HG03159 (cell line): Measurements from ENCODE around the gene ZBED4.

Source experiments
- ATAC-seq: cut with Tn5 transposase; IDR thresholded peaks from one replicate; pipeline ENCODE4 v1.9.1; 2021; ENCODE audit warnings: mild to moderate bottlenecking, moderate library complexity; ENCODE audit not compliant: unreplicated experiment

ZBED4 gene

DNA sequence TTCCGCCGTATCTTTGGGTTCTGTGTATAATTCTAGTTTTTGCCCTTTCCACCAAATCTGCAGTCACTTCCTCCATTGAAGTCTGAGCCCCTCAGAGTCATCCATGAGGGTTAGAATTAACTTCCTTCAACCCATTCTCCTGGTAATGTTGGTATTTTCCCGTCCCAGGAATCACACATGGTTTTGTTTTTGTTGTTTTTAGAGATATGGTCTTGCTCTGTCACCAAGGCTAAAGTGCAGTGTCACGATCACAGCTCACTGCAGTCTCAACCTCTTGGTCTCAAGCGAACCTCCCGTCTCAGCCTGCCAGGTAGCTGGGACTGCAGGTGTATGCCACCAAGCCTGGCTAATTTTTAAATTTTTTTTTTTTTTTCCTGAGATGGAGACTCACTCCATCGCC lies 18.7 kb downstream of the ZBED4 start:
- no peak for ATAC-seq

DNA sequence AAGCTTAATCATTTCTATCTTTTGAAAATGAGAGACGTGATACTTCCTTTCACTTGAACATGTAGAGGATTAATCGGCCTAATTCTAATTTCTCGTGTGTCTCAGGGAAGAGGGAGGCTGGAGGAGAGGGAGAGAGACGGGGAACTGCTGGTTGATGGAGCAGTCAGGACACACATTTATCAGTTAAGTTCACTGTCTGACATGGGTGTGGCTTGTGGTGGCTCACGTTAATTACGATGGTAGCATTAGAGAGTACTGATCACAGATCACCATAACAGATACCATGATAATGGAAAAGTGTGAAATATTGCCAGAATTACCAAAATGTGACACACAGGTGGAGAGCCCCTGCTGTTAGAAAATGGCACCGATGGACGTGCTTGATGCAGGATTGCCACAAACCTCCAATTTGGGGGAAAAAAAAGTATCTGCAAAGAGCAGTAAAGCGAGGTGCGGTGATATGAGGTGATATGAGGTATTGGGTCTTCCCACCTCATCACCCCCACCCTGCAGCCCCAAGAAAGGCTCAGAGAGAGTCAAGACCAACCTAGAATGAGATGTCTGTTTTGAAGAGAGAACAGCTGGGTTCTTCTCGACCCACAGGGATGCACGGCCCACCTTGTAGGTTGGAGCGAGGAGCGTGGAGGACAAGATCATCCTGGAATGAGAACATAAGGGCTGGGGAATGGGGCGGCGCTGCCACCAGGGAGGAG lies 19.7 kb downstream of the ZBED4 start:
- no peak for ATAC-seq

DNA sequence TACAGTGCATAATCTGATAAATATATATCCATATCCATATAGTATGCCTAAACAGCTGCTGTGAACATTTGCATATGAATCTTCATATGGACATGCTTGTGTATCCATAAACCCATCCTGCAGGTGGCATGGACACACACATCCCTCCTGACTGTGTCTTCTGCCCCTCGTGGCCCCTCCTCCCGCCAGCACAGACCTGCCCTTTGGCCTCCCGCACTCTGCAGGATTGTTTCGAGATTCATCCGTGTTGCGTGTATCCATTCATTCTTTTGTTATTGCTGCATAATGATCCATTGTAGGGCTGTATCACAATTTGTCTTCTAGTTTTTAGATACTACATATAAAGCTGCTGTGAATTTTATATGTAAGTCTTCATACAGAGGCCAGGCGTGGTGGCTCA lies 24.0 kb downstream of the ZBED4 start:
- no peak for ATAC-seq

DNA sequence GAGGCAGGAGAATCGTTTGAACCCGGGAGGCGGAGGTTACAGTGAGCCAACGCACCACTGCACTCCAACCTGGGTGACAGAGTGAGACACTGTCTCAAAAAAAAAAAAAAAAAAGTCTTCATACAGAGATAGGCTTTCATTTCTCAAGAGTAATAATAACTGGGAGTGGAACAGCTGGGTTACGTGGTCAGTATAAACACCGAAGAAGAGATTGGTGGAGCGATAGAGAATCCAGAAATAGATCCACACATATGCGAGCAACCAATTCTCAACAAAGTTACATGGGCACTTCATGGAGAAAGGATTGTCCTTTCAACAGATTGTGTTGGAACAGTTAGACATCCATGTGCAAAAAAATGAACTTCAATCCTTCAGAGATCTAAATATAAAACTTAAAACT lies 24.6 kb downstream of the ZBED4 start:
- ATAC-seq = no peak

DNA sequence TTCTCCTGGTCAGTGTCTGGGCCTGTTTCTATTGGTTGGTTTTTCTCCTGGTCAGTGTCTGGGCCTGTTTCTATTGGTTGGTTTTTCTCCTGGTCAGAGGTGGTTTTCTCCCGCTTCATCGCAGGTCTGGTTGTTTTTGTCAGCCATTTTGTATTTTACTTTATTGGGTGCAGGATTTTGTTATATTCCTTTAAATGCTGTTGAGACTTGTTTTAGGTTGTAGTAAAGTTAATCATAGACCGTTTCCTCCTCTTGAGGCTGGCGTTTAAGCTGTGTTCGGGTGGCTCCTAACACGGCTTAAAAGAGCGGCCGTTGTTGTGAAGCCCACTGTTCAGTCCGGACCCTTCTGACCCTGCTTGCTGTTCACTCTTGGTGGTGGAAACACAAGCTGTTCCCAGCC lies 26.2 kb downstream of the ZBED4 start:
- no peak for ATAC-seq

DNA sequence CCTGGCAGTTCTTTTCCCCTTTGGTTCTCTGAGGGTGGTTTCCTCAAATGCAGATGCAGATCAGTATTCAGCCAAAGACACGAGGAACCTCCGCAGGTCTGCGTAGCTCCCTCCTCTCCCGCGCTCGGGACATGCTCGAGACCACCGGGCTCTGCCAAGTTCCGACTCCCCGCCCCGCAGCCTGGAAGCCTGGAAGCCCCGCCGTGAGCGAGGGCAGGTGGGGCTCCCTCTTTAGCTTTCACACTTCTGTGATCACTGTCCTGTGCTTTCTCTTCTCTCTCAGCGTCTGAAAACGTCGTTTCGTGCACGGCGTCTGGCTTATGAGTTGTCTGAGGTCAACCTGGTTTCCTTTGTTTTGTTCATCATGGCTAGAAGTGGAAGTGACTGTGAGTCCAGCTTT lies 26.6 kb downstream of the ZBED4 start:
- ATAC-seq = no peak

DNA sequence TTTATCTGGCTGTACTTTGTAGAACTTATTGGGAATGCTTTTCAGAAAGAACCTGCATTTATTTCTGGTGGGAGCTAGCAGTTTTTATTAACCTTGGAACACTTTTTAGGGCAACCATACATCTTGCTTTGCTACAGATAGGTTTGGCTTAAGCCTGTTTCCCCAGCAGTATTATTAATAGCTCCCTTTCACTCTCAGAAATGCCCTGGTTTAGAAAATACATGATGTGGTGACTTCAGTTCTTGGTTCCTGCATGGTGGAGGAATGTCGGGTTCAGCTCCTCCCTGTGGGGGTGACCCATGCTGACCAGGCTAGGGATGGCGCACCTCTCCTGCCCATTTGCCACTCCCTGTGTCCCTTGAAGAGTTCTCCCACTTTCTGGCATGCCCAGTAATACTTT lies 28.2 kb downstream of the ZBED4 start:
- ATAC-seq = no peak

DNA sequence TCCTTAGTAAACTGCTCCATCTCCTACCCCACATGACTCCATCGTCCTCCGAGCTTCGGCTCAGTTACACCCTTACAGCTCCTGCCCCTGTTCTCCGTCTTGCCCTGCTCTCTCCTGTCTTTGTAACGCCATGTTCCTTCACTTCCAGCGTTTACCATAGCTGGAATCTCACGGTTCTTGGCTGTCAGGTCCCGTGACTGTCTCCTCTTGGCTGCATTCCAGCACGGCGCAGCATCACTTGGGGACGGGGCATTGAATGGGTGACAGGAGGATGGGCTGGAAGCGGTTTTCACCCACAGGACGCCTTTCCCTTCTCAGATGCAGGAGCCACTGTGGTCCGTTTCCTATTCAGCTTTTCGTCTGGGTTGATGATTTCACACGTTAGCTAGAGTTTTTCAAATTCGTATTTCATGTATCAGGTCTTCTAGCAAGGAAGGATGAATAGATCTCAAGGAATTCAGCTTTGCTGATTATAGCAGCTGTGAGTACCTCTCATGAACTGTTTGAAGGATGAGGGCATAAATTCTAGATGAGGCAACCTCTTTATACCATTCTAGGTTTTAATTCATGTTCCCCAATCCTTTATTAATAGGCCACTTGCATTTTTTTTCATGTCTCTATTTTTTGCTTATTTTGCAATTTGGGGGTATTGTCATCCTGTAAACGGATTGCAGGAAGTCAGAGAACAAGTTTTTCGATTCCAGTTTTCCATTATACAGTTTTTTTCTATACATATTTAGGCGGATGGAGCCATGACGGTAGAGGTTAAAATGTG lies 29.1 kb downstream of the ZBED4 start:
- no peak for ATAC-seq

DNA sequence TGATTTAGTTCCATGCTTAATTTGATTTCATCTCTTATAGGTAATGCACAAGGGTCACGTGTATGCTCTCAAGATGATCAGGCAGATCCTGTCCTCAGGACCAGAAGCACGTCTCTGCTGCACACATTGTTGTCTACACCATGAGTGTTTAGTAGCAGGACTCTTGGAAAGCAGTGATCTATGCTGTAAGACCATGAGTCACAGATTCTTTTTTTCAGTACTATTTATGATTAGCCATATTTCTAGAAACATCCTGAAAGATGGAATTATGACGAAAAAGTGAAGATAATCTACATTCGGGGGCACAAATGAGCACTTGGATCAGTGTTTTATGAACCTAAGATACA lies 29.6 kb downstream of the ZBED4 start:
- no peak for ATAC-seq

DNA sequence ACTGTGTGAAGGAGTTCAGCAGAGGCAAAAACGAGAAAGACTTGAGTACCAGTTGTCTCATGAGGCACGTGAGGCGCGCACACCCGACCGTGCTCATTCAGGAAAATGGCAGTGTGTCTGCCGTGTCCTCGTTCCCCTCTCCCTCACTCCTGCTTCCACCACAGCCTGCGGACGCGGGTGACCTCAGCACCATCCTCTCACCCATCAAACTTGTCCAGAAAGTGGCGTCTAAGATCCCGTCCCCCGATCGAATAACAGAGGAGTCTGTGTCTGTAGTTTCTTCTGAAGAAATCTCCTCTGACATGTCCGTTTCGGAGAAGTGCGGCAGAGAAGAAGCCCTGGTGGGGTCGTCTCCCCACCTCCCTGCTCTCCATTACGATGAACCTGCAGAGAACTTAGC lies 30.4 kb downstream of the ZBED4 start:
- no peak for ATAC-seq

DNA sequence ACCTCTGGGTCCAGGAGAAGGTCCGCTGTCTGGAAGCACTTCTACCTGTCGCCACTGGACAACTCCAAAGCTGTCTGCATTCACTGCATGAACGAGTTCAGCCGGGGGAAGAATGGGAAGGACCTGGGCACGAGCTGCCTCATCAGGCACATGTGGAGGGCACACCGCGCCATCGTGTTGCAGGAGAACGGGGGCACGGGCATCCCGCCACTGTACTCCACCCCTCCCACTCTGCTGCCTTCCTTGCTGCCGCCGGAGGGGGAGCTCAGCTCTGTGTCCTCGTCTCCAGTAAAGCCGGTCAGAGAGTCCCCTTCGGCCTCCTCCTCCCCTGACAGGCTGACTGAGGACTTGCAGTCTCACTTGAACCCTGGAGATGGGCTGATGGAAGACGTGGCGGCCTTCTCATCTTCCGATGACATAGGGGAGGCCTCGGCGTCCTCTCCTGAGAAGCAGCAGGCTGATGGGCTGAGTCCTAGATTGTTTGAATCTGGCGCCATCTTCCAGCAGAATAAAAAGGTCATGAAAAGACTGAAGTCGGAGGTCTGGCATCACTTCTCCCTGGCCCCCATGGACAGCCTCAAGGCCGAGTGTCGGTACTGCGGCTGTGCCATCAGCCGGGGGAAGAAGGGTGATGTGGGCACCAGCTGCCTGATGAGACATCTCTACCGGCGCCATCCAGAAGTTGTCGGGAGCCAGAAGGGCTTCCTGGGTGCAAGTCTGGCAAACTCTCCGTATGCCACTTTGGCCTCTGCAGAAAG lies 31.0 kb downstream of the ZBED4 start:
- no peak for ATAC-seq

DNA sequence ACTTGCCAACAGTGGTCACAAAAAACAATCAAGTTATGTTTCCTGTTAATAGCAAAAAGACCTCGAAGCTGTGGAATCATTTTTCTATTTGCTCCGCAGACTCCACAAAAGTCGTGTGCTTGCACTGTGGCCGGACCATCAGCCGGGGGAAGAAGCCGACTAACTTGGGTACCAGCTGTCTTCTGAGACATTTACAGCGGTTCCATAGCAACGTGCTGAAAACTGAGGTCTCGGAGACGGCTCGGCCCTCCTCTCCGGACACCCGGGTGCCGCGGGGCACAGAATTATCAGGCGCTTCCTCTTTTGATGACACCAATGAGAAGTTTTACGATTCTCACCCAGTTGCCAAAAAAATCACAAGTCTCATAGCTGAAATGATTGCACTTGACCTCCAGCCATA lies 31.6 kb downstream of the ZBED4 start:
- no peak for ATAC-seq

DNA sequence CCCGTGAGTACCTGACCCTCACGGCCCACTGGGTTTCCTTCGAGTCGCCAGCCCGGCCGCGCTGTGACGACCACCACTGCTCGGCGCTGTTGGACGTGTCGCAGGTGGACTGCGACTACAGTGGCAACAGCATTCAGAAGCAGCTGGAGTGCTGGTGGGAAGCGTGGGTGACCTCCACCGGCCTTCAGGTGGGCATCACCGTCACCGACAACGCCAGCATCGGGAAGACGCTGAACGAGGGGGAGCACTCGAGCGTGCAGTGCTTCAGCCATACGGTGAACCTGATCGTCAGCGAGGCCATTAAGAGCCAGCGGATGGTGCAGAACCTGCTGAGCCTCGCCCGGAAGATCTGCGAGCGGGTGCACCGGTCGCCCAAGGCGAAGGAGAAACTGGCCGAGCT lies 32.2 kb downstream of the ZBED4 start:
- no peak for ATAC-seq

DNA sequence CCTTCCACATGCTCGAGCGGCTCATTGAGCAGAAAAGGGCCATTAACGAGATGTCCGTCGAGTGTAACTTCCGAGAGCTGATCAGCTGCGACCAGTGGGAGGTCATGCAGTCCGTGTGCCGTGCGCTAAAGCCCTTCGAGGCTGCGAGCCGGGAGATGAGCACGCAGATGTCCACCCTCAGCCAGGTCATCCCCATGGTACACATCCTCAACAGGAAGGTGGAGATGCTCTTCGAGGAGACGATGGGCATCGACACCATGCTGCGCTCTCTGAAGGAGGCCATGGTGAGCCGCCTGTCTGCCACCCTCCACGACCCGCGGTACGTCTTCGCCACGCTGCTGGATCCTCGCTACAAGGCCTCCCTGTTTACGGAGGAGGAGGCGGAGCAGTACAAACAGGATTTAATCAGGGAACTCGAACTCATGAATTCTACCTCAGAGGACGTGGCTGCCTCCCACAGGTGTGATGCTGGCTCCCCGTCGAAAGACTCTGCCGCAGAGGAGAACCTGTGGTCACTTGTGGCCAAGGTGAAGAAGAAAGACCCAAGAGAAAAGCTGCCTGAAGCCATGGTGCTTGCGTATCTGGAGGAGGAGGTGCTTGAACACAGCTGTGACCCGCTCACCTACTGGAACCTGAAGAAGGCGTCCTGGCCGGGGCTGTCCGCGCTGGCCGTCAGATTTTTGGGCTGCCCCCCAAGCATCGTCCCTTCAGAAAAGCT lies 32.9 kb downstream of the ZBED4 start:
- no peak for ATAC-seq

DNA sequence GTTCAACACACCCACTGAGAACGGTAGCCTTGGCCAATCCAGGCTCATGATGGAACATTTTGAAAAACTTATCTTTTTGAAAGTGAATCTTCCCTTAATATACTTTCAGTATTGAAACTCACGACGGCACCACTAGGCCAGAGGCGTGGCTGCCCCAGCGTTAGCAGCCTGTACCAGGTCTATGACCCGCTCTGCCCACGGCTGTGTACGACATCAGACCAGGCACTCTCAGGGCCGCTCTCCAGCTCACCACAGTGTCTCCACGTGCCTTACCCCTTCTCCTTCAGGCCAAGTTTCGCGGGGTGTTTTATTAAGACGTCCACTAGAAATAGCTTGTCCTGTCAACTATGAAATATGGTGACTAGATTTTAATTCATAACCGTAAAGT lies 33.4 kb downstream of the ZBED4 start:
- no peak for ATAC-seq

DNA sequence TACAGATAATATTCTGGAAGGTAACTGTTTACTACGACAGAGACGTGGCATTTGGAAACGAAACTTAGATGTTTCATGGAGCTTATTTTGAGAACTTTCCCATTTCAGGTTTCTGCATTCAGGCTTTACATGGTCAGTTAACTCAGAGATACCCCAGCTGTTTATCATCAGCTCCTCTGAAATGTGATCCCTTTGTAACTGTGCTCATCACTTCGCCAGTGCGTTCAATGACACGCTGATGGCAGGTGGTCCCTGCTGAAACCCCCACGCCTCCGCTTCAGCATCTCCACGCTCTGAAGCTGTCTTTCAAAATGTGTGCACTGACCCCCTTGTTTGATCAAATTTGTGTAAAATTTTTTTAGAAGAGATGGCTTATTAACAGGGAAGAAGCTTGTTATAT lies 34.1 kb downstream of the ZBED4 start:
- no peak for ATAC-seq

DNA sequence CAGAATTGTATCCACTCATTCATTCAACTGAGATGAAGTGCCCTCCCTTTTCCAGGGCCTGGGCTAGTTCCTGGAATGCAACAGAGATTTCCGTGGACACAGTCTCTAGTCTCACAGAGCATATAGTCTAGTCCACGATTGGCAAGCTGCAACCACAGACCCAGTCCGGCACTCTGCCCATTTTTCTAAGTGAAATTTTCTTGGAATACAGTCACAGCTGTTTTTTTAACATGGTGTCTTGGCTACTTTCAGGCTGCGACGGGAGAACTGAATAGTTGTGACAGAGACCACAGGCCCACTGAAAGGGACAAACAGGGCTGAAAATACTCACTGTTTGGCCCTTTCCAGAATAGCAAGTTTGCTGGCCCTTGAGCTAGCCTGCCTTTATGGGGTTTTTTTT lies 35.4 kb downstream of the ZBED4 start:
- ATAC-seq = no peak

DNA sequence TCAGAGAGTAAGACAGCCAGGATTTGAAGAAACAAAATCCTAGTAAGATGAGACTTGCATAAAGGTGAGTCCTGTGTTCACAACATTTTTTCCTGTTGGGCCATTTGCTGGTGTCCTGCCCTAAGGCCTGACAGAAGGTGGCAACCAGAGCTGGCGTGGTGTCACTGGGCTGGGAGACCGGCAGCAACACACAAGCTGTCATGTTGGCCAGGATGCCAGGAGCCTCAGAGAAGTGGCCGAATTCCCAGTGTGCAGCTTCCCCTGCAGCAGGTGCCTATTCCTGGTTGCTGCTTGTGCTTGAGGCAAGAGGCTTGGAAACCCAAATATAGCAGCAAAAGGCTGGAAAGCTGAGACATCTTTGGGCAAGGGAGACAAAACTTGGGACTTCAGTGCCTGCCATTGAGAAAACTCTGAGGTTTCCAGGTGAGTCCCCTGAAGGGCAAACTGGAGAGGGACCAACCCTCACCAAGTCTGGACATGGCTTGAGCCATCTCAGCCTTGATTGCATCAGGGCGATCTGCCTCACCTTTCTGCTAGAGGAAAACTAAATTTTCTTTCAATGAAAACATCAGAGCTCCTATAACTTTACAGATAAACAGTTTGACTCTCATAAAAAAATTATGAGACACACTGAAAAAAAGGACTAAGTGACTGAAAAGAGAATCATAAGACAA lies 38.7 kb downstream of the ZBED4 start:
- ATAC-seq = no peak

DNA sequence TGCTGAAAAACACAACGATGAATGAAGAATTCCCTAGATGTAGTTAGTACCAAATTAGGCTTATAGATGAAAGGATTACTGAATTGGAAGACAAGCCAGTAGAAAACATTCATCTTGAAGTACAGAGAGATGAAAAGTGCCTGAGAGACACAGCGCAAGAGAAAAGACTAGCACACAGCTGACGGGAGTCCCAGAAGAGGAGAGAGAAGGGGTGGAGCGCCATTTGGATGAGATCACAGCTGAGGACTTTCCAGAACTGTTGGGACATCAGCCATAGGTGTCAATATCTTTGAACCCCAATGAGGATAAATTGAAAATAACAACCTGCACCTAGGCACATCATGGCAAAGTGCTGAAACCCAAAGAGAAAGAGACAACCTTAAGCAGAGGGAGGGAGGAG lies 39.4 kb downstream of the ZBED4 start:
- no peak for ATAC-seq

DNA sequence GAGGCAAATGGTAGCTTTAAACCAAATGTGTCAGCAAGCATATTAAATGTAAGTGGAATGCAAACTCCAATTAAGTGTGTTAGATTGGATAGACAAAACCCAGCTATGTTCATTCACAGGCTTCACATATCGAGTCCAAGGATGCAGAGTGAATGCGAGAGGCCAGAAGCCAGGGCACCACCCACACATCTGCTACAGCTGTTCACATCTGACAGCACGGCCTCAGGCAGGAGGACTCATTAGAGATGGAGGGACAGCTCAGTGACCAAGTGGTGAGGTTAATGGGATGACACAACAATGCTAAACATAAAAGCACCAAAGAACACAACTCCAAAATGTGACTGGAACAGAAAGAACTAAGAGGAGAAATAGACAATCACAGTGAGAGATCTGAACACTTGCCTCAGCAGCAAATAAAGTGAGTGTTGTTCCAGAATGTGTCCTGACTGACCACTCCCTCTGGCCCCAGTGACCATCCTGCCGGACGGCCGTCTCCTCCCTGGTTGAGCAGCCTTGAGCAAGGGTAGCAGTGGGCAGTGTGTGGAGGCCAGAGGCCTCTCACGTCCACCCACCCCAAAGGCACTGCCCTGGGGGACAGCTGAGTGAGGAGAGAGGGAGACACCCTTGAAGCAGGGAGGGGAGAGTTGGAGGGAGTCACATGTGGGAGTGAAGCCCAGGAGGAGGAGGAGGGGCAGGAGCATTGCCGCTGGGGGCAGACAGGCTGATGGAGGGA lies 40.8 kb downstream of the ZBED4 start:
- ATAC-seq = no peak
